Fibroblast of skin of right biceps (primary cell): ENCODE results near the gene DCUN1D3.
"Not testable (repeated sequence)": the region's sequence is repeated elsewhere in the genome, so short reads cannot be mapped to it uniquely, and the experiment has no call there.

Experiments used
- DNase-seq: peaks from one replicate; pipeline ENCODE4 v3.0.0-alpha.2; 2013

DCUN1D3 gene

GRCh38 chr16:20900299-20901067 lies at the start of gene DCUN1D3, which contains the start of gene LYRM1:
TSS of gene DCUN1D3 (minus strand) at chr16:20900358. CDS start at chr16:20862538, 37,820 bp downstream.
TSS of gene LYRM1 (plus strand) at chr16:20900771. CDS start at chr16:20915556, 14,785 bp downstream.
- peak; percentile 100 for DNase-seq

GRCh38 chr16:20949660-20950059 lies 49.5 kb upstream of the DCUN1D3 start:
- no peak for DNase-seq

- DNase-seq = no peak
Measured at GRCh38 chr16:20948444-20948843, 48.3 kb upstream of the DCUN1D3 start.

- no peak for DNase-seq
Measured at GRCh38 chr16:20946015-20946629, 46.0 kb upstream of the DCUN1D3 start.

GRCh38 chr16:20945575-20945875 lies 45.4 kb upstream of the DCUN1D3 start:
- DNase-seq = not testable (repeated sequence)

- DNase-seq = peak; percentile 61
Measured at GRCh38 chr16:20944861-20945574, 44.9 kb upstream of the DCUN1D3 start.

GRCh38 chr16:20942256-20942655 lies 42.1 kb upstream of the DCUN1D3 start:
- no peak for DNase-seq

- no peak for DNase-seq
Measured at GRCh38 chr16:20941636-20941926, 41.4 kb upstream of the DCUN1D3 start.

- no peak for DNase-seq
Measured at GRCh38 chr16:20940871-20941635, 40.9 kb upstream of the DCUN1D3 start.

- no peak for DNase-seq
Measured at GRCh38 chr16:20939611-20940010, 39.5 kb upstream of the DCUN1D3 start.

- peak; percentile 58 for DNase-seq
Measured at GRCh38 chr16:20938426-20938825, 38.3 kb upstream of the DCUN1D3 start.

- no peak for DNase-seq
Measured at GRCh38 chr16:20937736-20938135, 37.6 kb upstream of the DCUN1D3 start.

GRCh38 chr16:20933589-20933988 lies 33.4 kb upstream of the DCUN1D3 start:
- DNase-seq = no peak

GRCh38 chr16:20931066-20931600 lies 31.0 kb upstream of the DCUN1D3 start:
- no peak for DNase-seq

- no peak for DNase-seq
Measured at GRCh38 chr16:20930365-20930690, 30.2 kb upstream of the DCUN1D3 start.

- DNase-seq = not testable (repeated sequence)
Measured at GRCh38 chr16:20929676-20930364, 29.7 kb upstream of the DCUN1D3 start.

- DNase-seq = no peak
Measured at GRCh38 chr16:20928774-20929411, 28.7 kb upstream of the DCUN1D3 start.

- DNase-seq = no peak
Measured at GRCh38 chr16:20925751-20926150, 25.6 kb upstream of the DCUN1D3 start.

- no peak for DNase-seq
Measured at GRCh38 chr16:20923876-20924275, 23.7 kb upstream of the DCUN1D3 start.

GRCh38 chr16:20920799-20921198 lies 20.6 kb upstream of the DCUN1D3 start:
- no peak for DNase-seq

GRCh38 chr16:20920091-20920490 lies 19.9 kb upstream of the DCUN1D3 start:
- DNase-seq = no peak
